Esophagus muscularis mucosa (tissue), 3 donors: ENCODE results near the gene RABL3.

ENCODE experiments used
- POLR2A ChIP-seq: fragments of 450-650 bp; IDR thresholded peaks from one replicate; pipeline ENCODE4 v1.6.1; 2017; ENCODE audit warnings: antibody characterized with exemption, moderate library complexity, mild to moderate bottlenecking, low read depth
- TF ChIP-seq, protein P1 (sequence below), 3 experiments: fragments of 200-600 bp in 2 of 3; fragments of 450-650 bp in 1 of 3; sonication (generic) in 2 of 3; IDR thresholded peaks; one replicate each; pipeline ENCODE4 v1.5.1; 2017 to 2019; ENCODE audit warnings: antibody characterized with exemption in 3 of 3, mild to moderate bottlenecking in 2 of 3, moderate library complexity in 1 of 3

DNA sequence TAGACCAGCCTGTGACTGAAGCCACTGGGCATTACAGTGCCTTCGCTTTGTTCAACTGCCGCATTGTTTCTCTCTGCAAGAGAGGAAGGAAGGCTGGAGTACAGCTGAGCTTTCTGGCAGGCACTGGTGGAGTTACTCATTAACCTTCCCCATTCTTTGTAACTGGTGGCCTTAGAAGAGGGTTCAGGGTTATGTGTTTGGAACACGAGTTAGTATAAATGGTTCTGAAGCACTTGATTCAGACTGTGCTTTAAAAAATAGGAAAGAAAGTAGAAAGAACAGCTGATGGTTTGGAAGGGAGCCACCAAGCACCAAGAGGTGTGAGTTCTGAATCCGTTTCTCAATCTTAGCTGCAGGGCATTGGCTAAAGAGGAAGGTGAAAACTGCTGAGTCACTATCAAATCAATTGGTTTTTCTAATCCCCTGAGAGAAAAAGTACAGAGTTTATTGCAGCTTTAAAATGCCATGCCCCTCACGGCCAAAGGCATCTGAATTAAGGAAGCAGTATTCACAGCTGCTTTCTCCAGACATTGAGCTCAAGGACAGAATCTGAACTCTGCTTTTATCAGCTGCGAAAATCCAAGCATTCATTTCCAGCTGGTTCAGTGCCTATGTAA lies 63.9 kb downstream of the RABL3 start:
- TF ChIP-seq POLR2A: no peak
- TF ChIP-seq, protein P1, sequence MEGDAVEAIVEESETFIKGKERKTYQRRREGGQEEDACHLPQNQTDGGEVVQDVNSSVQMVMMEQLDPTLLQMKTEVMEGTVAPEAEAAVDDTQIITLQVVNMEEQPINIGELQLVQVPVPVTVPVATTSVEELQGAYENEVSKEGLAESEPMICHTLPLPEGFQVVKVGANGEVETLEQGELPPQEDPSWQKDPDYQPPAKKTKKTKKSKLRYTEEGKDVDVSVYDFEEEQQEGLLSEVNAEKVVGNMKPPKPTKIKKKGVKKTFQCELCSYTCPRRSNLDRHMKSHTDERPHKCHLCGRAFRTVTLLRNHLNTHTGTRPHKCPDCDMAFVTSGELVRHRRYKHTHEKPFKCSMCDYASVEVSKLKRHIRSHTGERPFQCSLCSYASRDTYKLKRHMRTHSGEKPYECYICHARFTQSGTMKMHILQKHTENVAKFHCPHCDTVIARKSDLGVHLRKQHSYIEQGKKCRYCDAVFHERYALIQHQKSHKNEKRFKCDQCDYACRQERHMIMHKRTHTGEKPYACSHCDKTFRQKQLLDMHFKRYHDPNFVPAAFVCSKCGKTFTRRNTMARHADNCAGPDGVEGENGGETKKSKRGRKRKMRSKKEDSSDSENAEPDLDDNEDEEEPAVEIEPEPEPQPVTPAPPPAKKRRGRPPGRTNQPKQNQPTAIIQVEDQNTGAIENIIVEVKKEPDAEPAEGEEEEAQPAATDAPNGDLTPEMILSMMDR (IDR thresholded peaks at IDR 0.05): no peak
